HFFc6 (cell line): ENCODE data around the gene EHBP1. TPM values are rescaled to one million over a fixed set of nuclear protein-coding genes. Genes with fewer than 3 reads are reported as not detected.

Source experiments
- DNase-seq: peaks from one replicate; pipeline ENCODE4 v3.0.0-alpha.2; 2018
- H3K27ac Mint-ChIP-seq: 2 replicates; pipeline ENCODE4 v1.8.0; 2020; ENCODE audit warnings: mild to moderate bottlenecking, mixed read lengths
- H3K27me3 Mint-ChIP-seq: 2 replicates; pipeline ENCODE4 v1.8.0; 2021; ENCODE audit warnings: mild to moderate bottlenecking, moderate library complexity, mixed read lengths; ENCODE audit not compliant: insufficient read depth
- H3K36me3 Mint-ChIP-seq: 2 replicates; pipeline ENCODE4 v1.8.0; 2021; ENCODE audit warnings: low read depth, mixed read lengths
- H3K4me1 Mint-ChIP-seq: 2 replicates; pipeline ENCODE4 v1.8.0; 2020; ENCODE audit warnings: low read depth, mixed read lengths
- H3K4me3 Mint-ChIP-seq: 2 replicates; pipeline ENCODE4 v1.8.0; 2020; ENCODE audit warnings: mild to moderate bottlenecking, moderate library complexity, mixed read lengths
- H3K9me3 Mint-ChIP-seq: 2 replicates; pipeline ENCODE4 v1.8.0; 2020; ENCODE audit warnings: mild to moderate bottlenecking, mixed read lengths
- CTCF ChIP-seq: fragments of 200-600 bp; sonication (generic); IDR thresholded peaks from 2 replicates; pipeline ENCODE4 v1.5.0; 2021; ENCODE audit warnings: antibody characterized with exemption, mild to moderate bottlenecking
- total RNA-seq, 6 experiments: library from RNA; stranded (reverse); fragmentation: NEBNext Ultra II Directional; extraction: Animal tissue kit (Norgen Biotek cat#: 25700); gene quantifications; 2 replicates in 1 of 6; 3 replicates in 5 of 6; pipeline ENCODE4 v1.2.3, GENCODE V29; 2021

The EHBP1 gene
- total RNA-seq, 6 experiments from 2014 or later, result 72.7 to 87.3 (median 80.6) TPM

DNA sequence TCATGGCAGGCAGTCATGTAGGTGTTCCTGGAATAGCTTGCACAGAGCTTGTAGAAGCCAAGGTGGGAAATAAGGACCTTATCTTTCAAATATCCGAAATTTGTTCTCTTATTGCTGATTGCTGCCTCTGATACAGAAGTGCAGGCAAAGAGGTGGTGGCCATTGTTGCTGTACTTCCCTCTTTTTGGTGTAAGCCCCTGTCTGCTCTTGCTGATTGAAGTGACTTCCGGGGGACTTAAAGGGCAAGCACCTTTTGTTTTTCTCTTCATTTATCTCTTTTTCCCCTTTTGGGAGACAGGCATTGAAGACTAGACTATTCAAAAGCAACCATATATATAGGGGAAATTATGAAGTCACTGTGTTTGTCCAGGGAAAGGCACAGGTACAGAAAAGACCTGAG lies 213.5 kb downstream of the EHBP1 start:
- H3K9me3 Mint-ChIP-seq, result peaks cover 14% of the 10 kb centered on the region
- no peak overlapping the region for H3K4me3 Mint-ChIP-seq
- no peak overlapping the region for H3K27ac Mint-ChIP-seq
- DNase-seq, result no peak
- H3K27me3 Mint-ChIP-seq, result 0 out of 2 replicates have a peak, but pooled peaks cover 1% of the 10 kb centered on the region
- no peak for TF ChIP-seq CTCF
- peaks cover 42% of the 10 kb centered on the region for H3K36me3 Mint-ChIP-seq
- peaks cover 32% of the 10 kb centered on the region for H3K4me1 Mint-ChIP-seq

GRCh38 chr2:62920070-62920469 lies 214.6 kb downstream of the EHBP1 start:
- 0 out of 2 replicates have a peak, but pooled peaks cover 1% of the 10 kb centered on the region for H3K27me3 Mint-ChIP-seq
- H3K36me3 Mint-ChIP-seq, result peaks cover 52% of the 10 kb centered on the region
- no peak overlapping the region for H3K4me3 Mint-ChIP-seq
- H3K4me1 Mint-ChIP-seq, result peaks cover 32% of the 10 kb centered on the region
- no peak overlapping the region for H3K27ac Mint-ChIP-seq
- TF ChIP-seq CTCF, result no peak
- no peak for DNase-seq
- peaks cover 22% of the 10 kb centered on the region for H3K9me3 Mint-ChIP-seq

- Mint-ChIP-seq H3K4me1 (peaks cover 20% of the 10 kb centered on the region), H3K27ac (no peak overlapping the region), H3K9me3 (peaks cover 22% of the 10 kb centered on the region), H3K4me3 (no peak overlapping the region), H3K27me3 (peaks cover 1% of the 10 kb centered on the region; the same call in 1 of the 2 replicates), H3K36me3 (peaks cover 53% of the 10 kb centered on the region)
- no peak for TF ChIP-seq CTCF
- no peak for DNase-seq
These were observed 217.7 kb downstream of the EHBP1 start for GRCh38 chr2:62923242-62923641.

DNA sequence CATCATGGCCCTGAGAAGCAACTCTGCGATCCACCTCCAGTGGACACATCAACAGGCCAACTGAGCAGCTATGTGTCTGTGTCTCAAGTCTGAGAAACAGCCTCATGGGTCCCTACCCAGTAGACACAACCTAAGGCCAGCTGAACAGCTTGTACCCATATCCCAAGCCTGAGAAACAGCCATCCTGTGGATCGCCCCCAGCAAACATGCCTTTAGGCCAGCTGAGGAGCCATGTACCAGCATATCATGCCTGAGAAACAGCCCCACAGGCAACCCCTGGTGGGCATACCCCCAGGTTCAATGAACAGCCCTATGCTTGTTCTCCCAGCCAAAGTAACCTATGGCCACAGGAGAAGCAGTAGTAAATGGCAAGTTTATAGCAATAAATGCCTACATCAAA lies 218.4 kb downstream of the EHBP1 start:
- H3K4me3 Mint-ChIP-seq, result no peak overlapping the region
- no peak overlapping the region for H3K27ac Mint-ChIP-seq
- H3K27me3 Mint-ChIP-seq, result peaks cover 1% of the 10 kb centered on the region; the same call in 1 of the 2 replicates
- no peak for DNase-seq
- TF ChIP-seq CTCF, result no peak
- peaks cover 22% of the 10 kb centered on the region for H3K9me3 Mint-ChIP-seq
- peaks cover 23% of the 10 kb centered on the region for H3K4me1 Mint-ChIP-seq
- H3K36me3 Mint-ChIP-seq, result peaks cover 57% of the 10 kb centered on the region

- Mint-ChIP-seq H3K27ac (no peak overlapping the region; the same call in 1 of the 2 replicates), H3K36me3 (peaks cover 32% of the 10 kb centered on the region), H3K9me3 (peaks cover 9% of the 10 kb centered on the region), H3K27me3 (no peaks in the 10 kb centered on the region; the same call in 1 of the 2 replicates), H3K4me3 (no peak overlapping the region; the same call in 1 of the 2 replicates), H3K4me1 (peaks cover 13% of the 10 kb centered on the region)
- no peak for TF ChIP-seq CTCF
- DNase-seq, result no peak
These were observed 222.5 kb downstream of the EHBP1 start for GRCh38 chr2:62928015-62928414.

GRCh38 chr2:62931536-62931935 lies 226.0 kb downstream of the EHBP1 start:
- H3K4me1 Mint-ChIP-seq, result peaks cover 13% of the 10 kb centered on the region
- no peak overlapping the region for H3K4me3 Mint-ChIP-seq
- no peak overlapping the region for H3K27ac Mint-ChIP-seq
- no peak for DNase-seq
- H3K27me3 Mint-ChIP-seq, result no peaks in the 10 kb centered on the region; the same call in 1 of the 2 replicates
- H3K36me3 Mint-ChIP-seq, result peaks cover 19% of the 10 kb centered on the region
- TF ChIP-seq CTCF, result no peak
- H3K9me3 Mint-ChIP-seq, result no peaks in the 10 kb centered on the region
